ENCODE measurements around the gene HOXA2.

DNA sequence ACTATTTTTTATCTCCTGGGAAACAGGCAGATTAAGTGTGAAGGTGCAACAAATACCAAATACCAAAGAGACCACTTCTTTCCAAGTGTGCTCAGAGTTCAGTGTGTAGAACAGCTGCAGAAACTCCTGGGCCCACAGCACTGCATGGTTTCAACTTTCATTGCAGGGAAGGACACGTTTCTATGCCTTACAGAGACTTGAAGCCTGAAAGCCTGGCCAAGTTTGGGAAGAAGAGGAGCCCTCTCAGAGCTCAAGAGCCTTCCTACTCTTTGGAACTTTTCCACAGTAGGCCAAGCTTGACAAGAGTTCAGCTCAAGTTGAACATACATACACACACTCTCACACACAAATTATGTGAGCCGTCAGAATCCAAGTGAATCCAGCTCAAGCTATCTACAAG, 25.6 kb upstream of the HOXA2 start:
- TF ChIP-seq, protein P1, sequence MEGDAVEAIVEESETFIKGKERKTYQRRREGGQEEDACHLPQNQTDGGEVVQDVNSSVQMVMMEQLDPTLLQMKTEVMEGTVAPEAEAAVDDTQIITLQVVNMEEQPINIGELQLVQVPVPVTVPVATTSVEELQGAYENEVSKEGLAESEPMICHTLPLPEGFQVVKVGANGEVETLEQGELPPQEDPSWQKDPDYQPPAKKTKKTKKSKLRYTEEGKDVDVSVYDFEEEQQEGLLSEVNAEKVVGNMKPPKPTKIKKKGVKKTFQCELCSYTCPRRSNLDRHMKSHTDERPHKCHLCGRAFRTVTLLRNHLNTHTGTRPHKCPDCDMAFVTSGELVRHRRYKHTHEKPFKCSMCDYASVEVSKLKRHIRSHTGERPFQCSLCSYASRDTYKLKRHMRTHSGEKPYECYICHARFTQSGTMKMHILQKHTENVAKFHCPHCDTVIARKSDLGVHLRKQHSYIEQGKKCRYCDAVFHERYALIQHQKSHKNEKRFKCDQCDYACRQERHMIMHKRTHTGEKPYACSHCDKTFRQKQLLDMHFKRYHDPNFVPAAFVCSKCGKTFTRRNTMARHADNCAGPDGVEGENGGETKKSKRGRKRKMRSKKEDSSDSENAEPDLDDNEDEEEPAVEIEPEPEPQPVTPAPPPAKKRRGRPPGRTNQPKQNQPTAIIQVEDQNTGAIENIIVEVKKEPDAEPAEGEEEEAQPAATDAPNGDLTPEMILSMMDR (conservative IDR thresholded peaks at IDR 0.05; ENCODE audit: low read depth, low read length) = no peak
- TF ChIP-seq EZH2 (IDR thresholded peaks at IDR 0.05; ENCODE audit: borderline replicate concordance, low read depth, low read length, poor library complexity, severe bottlenecking) = no peak
